RWPE1 (cell line): ENCODE measurements around the gene NEK9.

ENCODE experiments used
- CTCF ChIA-PET: fragments of 350-600 bp; sonication (Branson Sonifier 250); formaldehyde crosslinking; extraction: SDS; loops from one replicate; lab custom pipeline; 2021; lab: Yijun Ruan, JAX
- POLR2A ChIA-PET: fragments of 400-600 bp; formaldehyde crosslinking; extraction: SDS; loops from one replicate; lab custom pipeline; 2020; ENCODE audit warnings: antibody characterized with exemption; ENCODE audit not compliant: low non-redundant PET; lab: Yijun Ruan, JAX
- DNase-seq: peaks from one replicate; pipeline ENCODE4 v3.0.0; 2012; ENCODE audit warnings: low spot score
- H3K27ac ChIP-seq: fragments of 450-650 bp; 2 replicates; pipeline ENCODE4 v1.5.1; 2017
- TF ChIP-seq, protein P1 (sequence below): fragments of 450-650 bp; conservative IDR thresholded peaks from 2 replicates; pipeline ENCODE4 v1.5.1; 2017; ENCODE audit warnings: low read depth, mild to moderate bottlenecking

Gene NEK9

GRCh38 chr14:75088566-75089373, 38.1 kb downstream of the NEK9 start:
- CTCF ChIA-PET = interaction anchor here (0.5 to 2.6 kb wide), 35 partner anchors 8 to 1110 kb away, joined by 3 to 25 read pairs (median 3); no protein-coding TSS in a partner anchor
- no peak overlapping the region for H3K27ac ChIP-seq
- TF ChIP-seq, protein P1, sequence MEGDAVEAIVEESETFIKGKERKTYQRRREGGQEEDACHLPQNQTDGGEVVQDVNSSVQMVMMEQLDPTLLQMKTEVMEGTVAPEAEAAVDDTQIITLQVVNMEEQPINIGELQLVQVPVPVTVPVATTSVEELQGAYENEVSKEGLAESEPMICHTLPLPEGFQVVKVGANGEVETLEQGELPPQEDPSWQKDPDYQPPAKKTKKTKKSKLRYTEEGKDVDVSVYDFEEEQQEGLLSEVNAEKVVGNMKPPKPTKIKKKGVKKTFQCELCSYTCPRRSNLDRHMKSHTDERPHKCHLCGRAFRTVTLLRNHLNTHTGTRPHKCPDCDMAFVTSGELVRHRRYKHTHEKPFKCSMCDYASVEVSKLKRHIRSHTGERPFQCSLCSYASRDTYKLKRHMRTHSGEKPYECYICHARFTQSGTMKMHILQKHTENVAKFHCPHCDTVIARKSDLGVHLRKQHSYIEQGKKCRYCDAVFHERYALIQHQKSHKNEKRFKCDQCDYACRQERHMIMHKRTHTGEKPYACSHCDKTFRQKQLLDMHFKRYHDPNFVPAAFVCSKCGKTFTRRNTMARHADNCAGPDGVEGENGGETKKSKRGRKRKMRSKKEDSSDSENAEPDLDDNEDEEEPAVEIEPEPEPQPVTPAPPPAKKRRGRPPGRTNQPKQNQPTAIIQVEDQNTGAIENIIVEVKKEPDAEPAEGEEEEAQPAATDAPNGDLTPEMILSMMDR = peak; percentile 79
- POLR2A ChIA-PET = no interaction called here
- DNase-seq = peak; percentile 54

- DNase-seq = no peak
- TF ChIP-seq, protein P1 = no peak
- CTCF ChIA-PET = interaction anchor here (0.5 to 2.6 kb wide), 30 partner anchors 9 to 859 kb away, joined by 3 to 25 read pairs (median 3); no protein-coding TSS in a partner anchor
- POLR2A ChIA-PET = no interaction called here
- H3K27ac ChIP-seq = no peak overlapping the region
Measured at GRCh38 chr14:75088153-75088552, 38.7 kb downstream of the NEK9 start.

GRCh38 chr14:75084513-75084912, 42.3 kb downstream of the NEK9 start:
- TF ChIP-seq, protein P1 = 0 out of 2 replicates have a peak, but pooled peaks have one; percentile 17
- CTCF ChIA-PET = interaction anchor here (0.5 to 1.2 kb wide), 2 partner anchors 47 to 178 kb away, joined by 3 to 4 read pairs; no protein-coding TSS in a partner anchor
- POLR2A ChIA-PET = no interaction called here
- no peak overlapping the region for H3K27ac ChIP-seq
- DNase-seq = peak; percentile 33

GRCh38 chr14:75083271-75083670, 43.6 kb downstream of the NEK9 start:
- no peak for DNase-seq
- ChIA-PET POLR2A (no interaction called here), CTCF (interaction anchor here (0.9 to 1.6 kb wide), 4 partner anchors 73 to 222 kb away, joined by 3 to 7 read pairs (median 5); no protein-coding TSS in a partner anchor)
- TF ChIP-seq, protein P1 = no peak
- no peak overlapping the region for H3K27ac ChIP-seq

GRCh38 chr14:75081660-75082229, 45.1 kb downstream of the NEK9 start:
- ChIA-PET CTCF (interaction anchor here (0.5 kb wide), 1 partner anchor 50 kb away, joined by 5 read pairs; no protein-coding TSS in a partner anchor), POLR2A (no interaction called here)
- no peak for DNase-seq
- no peak overlapping the region for H3K27ac ChIP-seq
- TF ChIP-seq, protein P1 = no peak

- ChIA-PET CTCF (no interaction called here), POLR2A (no interaction called here)
- TF ChIP-seq, protein P1 = no peak
- H3K27ac ChIP-seq = no peak overlapping the region
- DNase-seq = no peak
Measured at GRCh38 chr14:75079521-75079920, 47.3 kb downstream of the NEK9 start.
